HG02588 (cell line): ENCODE measurements around the gene PLEKHM3.
"Not testable (repeated sequence)": the region's sequence is repeated elsewhere in the genome, so short reads cannot be mapped to it uniquely, and the experiment has no call there.

Experiments used
- ATAC-seq: cut with Tn5 transposase; IDR thresholded peaks from one replicate; pipeline ENCODE4 v1.9.1; 2021; ENCODE audit warnings: mild to moderate bottlenecking, moderate library complexity; ENCODE audit not compliant: unreplicated experiment

The PLEKHM3 gene

DNA sequence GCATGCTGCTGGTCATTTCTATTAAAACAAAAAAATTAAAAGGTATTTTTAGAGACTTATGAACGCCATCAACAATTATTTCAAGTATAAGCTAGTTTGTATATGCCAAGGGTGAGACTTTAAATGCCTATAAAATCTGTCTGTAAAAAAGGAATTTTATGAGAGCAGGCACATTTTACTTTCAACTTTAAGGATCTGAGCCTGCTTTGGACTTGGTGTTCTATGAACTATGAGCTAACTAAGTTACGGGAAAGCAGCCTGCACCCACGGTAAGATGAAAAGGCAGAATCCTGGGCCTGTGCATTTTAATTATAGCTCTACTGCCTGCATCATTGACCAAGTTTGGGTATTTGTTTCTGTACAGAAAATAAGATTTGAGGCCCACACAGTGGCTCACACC is 95.4 kb downstream of the PLEKHM3 start:
- ATAC-seq: no peak

DNA sequence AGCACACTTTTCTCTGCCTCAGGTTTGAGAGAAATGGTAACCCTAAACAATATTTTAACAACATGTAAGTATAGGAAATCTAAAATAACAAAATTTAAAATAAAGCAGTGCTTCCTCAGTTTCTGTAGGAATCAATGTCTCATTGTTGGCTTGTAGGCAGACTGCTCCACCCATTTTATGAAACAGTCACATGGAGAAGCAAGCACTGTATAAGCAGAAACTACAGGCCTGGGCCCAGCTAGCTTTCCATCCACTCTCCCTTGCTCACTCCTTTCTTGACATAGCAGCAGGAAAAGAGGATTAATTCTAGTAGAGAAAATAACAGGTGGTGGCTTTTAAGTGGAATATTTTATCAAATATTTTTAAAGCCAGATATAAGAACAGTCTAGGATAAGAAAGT is 97.2 kb downstream of the PLEKHM3 start:
- no peak for ATAC-seq

DNA sequence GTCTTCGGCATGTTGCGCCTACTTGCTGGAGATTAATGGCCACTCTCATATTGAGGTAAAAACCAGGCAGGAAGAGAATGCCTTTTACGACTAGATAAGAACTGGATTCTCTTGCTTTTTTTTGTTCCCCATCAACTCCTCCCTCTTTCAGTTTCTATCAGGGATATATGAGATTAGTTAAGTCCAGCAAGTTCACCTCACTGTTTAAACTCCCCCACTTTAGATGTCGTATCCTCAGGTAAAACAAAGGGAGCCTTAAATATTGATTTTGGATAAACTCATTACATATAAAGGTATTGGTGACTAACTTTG is 98.4 kb downstream of the PLEKHM3 start:
- no peak for ATAC-seq

DNA sequence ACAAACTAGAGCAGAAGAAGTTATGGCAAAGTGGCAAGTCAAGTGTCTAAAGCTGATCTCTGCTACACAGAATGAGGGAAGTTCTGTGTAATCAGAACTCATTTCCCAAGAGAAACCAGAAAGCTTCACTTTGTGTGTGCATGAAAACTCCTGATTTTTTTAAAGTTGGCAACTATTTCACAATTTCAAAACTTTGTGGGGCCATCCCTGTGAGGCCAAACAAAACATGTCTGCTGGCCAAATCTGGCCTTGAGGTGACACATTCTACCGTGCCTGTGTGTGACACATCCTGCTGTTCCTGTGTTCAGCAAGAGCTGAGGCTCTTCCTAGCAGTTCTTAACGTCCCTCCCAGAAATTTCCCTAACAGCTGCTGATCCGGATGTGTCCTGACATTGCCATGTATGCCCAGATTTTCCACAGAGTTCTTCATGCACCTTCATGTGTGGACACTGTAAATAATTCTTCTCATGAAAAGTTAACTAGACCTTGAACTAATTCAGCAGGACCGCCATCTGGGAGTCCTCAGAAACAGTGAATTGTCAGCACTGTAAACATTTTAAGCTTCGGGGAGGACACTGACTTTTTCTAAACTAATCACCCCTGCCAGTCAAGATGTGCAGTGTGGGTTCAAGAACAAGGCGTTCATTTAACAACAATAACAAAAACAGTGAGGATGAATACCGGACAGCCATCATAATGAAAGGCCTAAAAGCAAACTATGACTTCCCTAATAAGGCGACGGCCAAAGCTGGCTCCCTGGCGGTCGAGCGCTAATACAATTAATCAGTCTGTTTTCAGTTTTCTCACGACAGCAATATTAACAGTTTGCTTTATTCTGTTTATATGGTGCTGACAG is 99.0 kb downstream of the PLEKHM3 start:
- no peak for ATAC-seq

DNA sequence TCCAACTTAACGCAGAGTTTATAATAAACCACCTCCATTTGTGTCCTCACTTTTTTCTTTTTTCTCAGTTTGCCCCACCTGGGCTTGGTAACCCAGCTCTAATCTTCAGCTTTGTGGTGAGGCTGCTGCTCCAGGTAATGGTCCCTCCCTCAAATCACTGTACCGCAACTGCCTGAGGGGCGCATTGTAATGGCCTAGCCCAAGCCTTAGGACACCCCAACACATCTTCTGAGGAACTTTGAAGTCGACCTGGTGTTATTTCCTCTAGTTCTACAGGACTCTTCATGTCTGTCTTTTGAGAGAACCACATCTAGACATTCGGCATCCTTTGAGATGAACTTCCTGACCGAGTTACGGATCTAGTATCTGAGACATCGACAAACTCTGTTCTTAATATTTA is 99.7 kb downstream of the PLEKHM3 start:
- no peak for ATAC-seq

DNA sequence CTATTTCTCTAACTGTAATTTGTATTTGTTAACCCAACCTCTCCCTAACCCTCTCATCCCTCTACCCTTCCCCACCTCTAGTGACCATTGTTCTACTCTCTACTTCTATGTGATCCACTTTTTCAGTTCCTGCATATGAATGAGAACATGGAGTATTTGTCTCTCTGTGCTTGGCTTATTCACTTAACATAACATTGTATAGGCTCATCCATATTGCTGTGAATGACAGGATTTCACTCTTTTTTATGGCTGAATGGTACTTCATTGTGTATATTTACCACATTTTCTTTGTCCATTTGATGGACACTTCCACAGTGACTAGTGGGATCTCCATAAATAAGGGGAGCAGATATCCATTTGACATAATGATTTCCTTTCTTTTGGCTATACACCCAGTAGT is 103.7 kb downstream of the PLEKHM3 start:
- ATAC-seq: no peak

DNA sequence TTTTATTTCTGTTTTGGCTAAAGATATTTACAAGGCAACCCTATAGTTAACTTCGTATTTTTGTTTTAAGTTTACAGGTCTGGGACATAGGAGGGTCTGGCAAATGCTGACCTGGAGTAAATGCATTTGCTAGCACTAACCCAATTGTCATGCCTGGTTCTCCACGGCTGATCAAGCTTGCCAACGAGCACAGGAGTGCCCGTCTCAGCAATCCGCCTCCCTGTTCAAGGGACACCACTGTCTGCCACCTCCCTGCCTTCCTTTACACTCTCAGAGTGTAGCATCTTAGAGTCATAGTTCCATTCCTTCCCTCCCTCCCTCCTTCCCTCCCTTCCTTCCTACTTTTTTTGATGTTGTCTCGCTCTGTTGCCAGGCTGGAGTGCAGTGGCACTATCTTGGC is 104.6 kb downstream of the PLEKHM3 start:
- ATAC-seq: no peak

DNA sequence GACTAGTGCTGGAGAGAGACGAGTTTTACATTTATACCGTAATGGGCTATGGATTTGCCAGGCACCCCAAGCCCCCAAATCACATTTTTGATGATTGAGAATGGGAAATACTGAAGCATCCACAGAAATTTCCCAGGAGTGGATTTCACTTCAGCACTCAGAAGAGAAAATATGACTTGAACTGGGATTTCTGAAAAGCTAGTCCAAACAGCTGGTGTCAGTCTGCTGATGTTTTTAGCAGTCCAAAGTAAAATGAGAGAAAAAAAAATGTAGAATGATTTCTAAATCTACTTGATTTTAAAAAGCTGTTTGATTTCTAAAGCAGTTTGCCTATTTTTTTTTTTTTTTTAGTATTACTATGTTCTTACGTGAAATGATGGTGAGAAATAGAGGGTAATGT is 105.0 kb downstream of the PLEKHM3 start:
- ATAC-seq: no peak

DNA sequence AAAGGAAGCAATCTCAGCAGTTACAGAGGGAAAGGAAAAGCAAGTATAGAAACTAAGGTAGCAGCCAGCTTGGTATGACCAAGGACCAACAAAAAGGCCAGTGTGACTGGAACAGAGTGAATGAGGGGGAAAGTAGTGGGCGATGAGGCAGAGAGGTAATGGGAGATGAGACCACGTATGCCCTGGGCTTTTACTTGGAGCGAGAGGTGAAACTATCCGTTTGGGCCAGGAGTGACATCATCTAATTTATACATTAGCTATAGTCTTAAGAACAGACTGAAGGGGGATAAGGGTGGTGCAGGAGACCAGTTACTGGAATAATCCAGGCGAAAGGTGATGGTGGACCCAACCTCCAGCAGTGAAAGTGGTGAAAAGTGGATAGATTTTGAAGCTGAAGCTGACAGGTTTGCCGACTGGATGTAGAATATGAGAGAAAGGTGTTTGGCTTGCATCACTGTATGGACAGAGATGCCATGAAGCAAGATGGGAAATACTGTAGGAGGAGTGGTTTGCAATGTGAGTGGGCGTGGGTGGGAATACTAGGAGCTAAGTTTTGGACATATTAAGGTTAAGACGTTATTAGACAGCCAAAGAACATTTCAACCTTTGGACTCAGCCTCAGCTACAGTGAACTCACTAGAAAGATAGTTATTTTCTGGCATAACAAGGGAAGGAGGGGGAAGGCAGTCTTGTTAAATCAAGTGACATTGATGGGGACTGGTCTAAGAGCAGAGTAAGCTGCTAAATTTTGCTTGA is 106.0 kb downstream of the PLEKHM3 start:
- no peak for ATAC-seq

DNA sequence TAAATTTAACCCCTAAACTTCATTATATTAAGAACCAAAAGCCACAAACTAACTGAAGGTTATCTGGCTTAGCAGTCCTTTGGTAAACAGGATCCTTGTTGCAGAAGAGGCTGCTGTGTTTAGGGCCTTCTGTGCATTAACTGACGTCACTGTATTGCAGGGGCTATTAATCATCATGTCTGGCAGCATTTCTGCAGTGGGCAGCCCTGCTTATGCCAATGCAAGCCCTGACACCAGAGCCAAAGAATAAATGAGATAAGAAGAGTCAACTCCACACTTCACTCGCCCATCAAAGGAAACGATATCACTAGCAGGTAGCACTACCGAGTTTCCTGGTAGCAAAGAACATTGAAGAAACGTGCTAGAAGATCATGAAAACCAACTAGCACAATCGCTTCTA is 110.6 kb downstream of the PLEKHM3 start:
- ATAC-seq: no peak

DNA sequence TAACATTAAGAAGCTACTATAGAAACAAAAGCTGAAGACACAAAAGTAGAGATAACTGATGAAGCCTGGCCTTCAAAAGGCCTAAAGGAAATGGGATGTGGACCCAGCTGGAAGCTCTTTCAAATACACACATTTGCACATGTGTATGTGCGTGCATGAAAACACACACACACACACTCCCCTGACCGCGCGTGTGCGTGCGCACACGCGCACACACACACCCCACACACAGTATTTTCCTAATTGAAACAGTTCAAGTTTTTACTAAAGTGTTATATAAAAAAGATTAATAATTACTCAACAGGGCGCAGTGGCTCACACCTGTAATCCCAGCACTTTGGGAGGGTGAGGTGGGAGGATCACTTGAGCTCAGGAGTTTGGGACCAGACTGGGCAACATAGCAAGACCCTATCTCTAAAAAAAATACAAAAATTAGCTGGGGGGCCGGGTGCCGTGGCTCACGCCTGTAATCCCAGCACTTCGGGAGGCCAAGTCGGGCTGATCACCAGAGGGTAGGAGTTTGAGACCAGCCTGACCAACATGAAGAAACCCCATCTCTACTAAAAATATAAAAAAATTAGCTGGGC is 111.5 kb downstream of the PLEKHM3 start:
- no peak for ATAC-seq

DNA sequence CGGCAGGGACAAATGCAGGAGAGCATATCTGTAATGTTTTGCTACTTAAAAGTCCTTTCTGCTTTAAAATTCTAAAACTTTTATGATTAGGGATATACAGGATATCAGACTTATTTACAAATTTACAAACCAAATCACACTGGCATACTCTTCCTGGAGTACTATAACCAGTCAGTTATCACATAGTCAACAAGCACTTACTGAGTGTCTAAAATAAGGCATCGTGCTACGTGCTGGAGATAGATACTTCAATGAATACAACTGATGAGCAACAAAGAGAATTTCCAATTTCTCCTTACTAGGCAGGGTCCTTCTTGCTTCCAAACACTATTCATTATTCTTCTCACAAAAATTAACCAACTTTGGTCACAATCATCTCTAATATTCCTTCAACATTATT is 113.5 kb downstream of the PLEKHM3 start:
- no peak for ATAC-seq

DNA sequence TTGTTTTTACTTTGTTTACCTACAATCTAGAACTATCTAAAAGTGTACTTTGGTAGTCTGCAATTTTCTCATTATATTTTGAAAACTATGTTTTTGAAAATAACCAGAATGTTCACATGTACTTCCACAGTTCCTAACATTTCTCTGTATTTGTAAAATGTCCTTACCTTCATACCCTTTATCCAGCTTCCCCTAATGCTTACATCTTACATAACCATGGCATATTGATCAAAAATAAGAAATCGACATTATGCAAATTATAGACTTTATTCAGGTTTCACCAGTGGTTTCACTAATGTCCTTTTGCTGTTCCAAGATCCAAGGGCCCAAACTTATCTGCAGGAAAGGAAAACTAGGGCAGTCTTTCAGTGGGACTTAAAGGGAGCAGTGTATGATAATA is 114.1 kb downstream of the PLEKHM3 start:
- ATAC-seq: no peak

DNA sequence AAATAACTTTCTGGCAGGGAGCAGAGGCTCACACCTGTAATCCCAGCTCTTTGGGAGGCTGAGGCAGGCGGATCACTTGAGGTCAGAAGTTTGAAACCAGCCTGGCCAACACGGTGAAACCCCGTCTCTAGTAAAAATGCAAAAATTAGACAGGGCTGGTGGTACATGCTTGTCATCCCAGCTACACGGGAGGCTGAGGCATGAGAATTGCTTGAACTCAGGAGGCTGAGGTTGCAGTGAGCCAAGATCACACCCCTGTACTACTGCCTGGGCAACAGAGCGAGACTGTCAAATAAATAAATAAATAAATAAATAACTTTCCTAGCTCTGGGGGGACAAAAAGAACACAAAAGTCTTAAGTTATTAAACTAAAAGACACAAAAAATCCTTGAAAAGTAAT is 118.8 kb downstream of the PLEKHM3 start:
- ATAC-seq: not testable (repeated sequence)

DNA sequence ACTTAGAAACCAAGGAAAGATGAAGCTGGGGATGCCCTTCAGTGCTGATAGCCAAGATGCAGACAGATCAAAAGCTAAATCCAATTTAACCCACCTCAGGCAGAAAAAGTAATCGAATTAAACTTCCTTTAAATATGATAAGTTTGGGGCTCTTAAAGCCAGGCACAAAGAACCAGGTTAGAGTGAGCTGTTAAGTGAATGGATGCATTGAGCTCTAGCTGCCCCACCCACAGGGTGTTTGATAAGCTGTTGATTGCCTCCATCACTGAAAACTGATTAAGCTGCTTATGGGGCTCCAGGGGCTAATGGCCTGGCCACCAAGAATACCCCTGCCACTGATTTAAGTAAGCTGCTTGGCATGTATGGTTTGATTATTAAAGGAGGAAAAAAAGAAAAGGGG is 119.8 kb downstream of the PLEKHM3 start:
- ATAC-seq: no peak

DNA sequence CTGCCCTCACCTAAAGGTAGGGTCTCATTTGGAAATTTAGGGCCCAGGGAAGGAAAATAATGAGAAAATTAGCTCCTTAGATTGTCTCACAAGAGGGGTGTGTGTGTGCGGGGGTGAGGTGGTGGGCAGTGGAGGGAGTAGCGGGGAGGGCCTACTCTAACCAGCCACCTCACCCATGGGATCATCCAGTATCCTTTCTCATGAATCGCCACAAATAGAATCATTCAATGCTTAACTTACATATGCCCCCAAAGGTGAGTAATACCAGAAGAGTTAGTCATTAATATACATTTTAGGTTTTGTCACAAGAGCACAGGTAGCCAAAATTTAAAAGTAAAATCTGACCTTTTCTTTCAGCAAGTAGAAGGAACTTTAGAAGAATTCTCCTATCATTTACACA is 122.1 kb downstream of the PLEKHM3 start:
- no peak for ATAC-seq

DNA sequence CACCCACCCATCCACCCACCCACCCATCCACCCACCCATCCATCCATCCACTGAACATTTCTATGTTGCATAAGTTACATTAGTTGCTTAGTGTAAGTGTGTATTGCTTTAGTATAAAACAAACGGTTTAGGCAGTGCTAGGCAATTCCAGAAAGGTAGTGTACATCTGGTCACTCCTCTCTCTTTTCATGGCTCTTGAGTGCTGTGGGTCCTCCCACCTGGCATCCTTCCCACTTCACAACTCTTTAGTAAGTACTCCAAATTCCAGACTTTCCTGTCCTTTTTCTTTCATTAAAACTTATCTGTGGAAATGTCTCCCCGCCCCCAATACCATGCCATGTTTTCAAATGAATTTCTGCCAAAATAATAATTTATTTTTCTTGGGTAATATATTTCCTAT is 122.5 kb downstream of the PLEKHM3 start:
- ATAC-seq: no peak

DNA sequence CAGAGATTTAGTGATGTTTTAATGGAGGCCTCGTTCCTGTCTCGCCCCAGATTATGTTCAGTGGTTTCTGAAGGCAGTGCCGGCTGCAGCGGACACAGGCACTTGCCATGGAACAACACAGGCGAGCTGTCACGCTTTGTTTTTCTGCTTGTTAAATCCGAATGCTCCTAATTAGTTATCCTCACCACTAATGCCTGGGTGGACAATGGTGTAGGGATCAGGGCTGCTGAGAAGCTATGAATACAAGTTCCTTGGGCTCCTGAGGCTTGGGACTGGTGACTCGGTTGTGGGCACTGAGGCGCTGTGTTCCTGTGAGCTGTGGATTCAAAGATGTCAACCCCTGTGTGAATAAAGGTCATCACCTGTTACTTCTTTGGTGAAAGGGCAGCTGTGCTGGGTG is 123.5 kb downstream of the PLEKHM3 start:
- no peak for ATAC-seq

DNA sequence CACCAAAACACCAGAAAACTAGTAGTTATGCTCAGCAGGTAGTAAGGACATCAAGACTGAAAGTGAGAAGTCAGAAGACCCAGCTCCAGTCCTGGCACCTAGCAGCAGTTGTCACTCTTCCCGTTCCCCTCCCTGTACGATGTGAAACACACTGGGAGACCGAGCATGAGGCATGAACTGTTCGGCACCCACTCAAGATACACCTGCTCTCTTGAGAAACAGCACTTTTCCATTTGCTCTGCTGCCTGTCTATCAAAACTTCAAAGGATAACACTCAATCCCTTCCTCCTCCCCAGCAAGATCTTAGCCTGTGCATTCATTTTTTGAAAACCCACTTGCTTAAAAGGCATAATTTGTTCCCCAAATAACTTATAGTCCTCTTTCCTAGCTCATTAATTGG is 123.9 kb downstream of the PLEKHM3 start:
- no peak for ATAC-seq

DNA sequence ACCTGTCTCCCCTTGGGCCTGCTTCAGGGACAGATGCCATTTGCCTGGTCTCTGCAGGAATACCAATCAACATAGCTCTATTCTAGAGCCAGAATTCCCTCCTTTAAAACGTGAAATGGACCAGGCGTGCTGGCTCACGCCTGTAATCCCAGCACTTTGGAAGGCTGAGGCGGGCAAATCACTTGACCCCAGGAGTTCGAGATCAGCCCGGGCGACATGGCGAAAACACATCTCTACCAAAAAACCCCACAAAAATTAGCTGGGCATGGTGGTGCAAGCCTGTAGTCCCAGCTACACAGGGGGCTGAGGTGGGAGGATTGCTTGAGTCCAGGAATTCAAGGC is 127.0 kb downstream of the PLEKHM3 start:
- ATAC-seq: no peak

DNA sequence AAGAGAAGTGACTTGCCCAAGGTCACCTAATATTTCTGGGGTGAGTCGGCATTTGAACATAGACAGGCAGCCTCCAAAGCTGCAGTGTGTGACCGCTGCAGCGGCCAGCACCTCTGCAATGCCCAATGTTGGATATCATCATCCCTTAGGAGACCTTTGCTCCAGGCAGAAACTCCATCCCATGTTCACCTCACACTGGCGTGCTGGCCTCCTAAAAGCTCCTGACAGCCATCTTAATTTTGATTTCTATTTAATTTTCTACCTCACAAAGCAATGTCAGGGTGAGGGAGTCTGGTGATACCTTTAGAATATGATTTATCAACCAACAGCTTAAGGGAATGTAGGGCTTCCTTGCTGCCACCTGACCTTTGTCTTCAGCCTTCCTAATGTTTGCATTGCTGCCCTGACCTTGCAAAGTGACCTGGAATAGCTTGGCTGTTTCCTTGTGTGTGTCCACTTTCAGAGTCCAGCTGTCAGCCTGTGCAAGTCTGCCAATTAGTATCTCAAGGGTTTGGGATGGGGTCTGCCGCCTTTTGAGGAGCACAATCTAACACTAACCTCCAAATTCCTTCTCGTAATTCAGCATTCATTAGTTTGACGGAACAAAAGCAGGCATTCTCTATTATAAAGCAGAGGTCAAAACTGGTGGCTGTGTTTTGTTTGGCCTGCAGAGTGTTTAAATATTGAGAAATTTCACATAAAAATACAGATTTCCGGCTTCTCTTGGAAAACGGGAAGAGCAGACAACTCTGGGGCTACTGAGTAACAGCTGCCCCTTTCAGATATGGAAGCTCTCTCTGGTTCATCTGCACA is 127.6 kb downstream of the PLEKHM3 start:
- ATAC-seq: no peak
